Measurements from ENCODE around the gene TRMT2A.

The TRMT2A gene

GRCh38 chr22:20083157-20083890 lies 33.7 kb downstream of the TRMT2A start:
- H3K23ac ChIP-seq (ENCODE audit: low read length in 2 of 2) = peak overlapping the region in 1 of 2 experiments; percentile 79

GRCh38 chr22:20080776-20081654 lies 36.0 kb downstream of the TRMT2A start:
- Histone ChIP-seq H3K4ac (ENCODE audit: low read depth in 1 of 2, low read length in 2 of 2) (peak overlapping the region in 1 of 2 experiments; percentile 89), H3K27ac (ENCODE audit: low read length, poor library complexity, severe bottlenecking) (peak overlapping the region; percentile 88), H2BK15ac (ENCODE audit: low read depth, poor library complexity, severe bottlenecking) (no peak overlapping the region), H2BK5ac (ENCODE audit: low read depth, low read length, poor library complexity, severe bottlenecking) (no peak overlapping the region), H3K4me3 (ENCODE audit: insufficient read depth in 1 of 2, low read depth in 1 of 2, low read length in 2 of 2) (peak overlapping the region; percentile 74 to 92), H3K9me3 (ENCODE audit: control insufficient read depth, low read length) (no peaks in the 10 kb centered on the region), H4K8ac (ENCODE audit: low read length) (no peak overlapping the region), H2AFZ (ENCODE audit: low read depth, low read length) (no peak overlapping the region), H3K27me3 (ENCODE audit: control insufficient read depth in 1 of 2, insufficient read depth in 1 of 2, low read length in 2 of 2) (no peaks in the 10 kb centered on the region), H3K14ac (ENCODE audit: low read length in 2 of 2) (peak overlapping the region in 1 of 2 experiments; percentile 95), H3K36me3 (ENCODE audit: control insufficient read depth in 1 of 2, insufficient read depth in 2 of 2, low read depth in 1 of 2, low read length in 2 of 2) (peaks cover 8 to 17% of the 10 kb centered on the region in 2 experiments), H4K91ac (ENCODE audit: low read length) (no peak overlapping the region), H3K23ac (ENCODE audit: low read length in 2 of 2) (peak overlapping the region in 1 of 2 experiments; percentile 96), H2BK12ac (ENCODE audit: low read length in 2 of 2) (no peak overlapping the region), H3K18ac (ENCODE audit: low read depth in 1 of 2, low read length in 2 of 2) (peak overlapping the region; percentile 16 to 78), H3K4me2 (ENCODE audit: low read length, poor library complexity, severe bottlenecking) (peak overlapping the region; percentile 52), H3K79me1 (replicated peaks; ENCODE audit: low read length, poor library complexity, severe bottlenecking) (no peaks in the 10 kb centered on the region), H2BK120ac (ENCODE audit: low read depth, low read length) (no peak overlapping the region), H3K9ac (ENCODE audit: low read length) (peak overlapping the region; percentile 95), H3K4me1 (ENCODE audit: control insufficient read depth, insufficient read depth, low read depth, low read length) (peaks cover 27% of the 10 kb centered on the region), H2AK5ac (ENCODE audit: low read length, severe bottlenecking) (peak overlapping the region; percentile 72)
- DNase-seq = peak; percentile 83
- 8% methylated on average over 27 of the region's 27 CpGs for WGBS

More at GRCh38 chr22:20083157-20083890, 33.7 kb downstream of the TRMT2A start:
- no peak overlapping the region for H3K4me2 ChIP-seq (ENCODE audit: low read length, poor library complexity, severe bottlenecking)
- peak overlapping the region; percentile 54 for H3K9ac ChIP-seq (ENCODE audit: low read length)
- H4K8ac ChIP-seq (ENCODE audit: low read length) = no peak overlapping the region
- H3K27me3 ChIP-seq (ENCODE audit: control insufficient read depth in 1 of 2, insufficient read depth in 1 of 2, low read length in 2 of 2) = no peaks in the 10 kb centered on the region
- no peak overlapping the region for H3K27ac ChIP-seq (ENCODE audit: low read length, poor library complexity, severe bottlenecking)
- no peak overlapping the region for H2BK5ac ChIP-seq (ENCODE audit: low read depth, low read length, poor library complexity, severe bottlenecking)
- H2BK120ac ChIP-seq (ENCODE audit: low read depth, low read length) = no peak overlapping the region
- no peaks in the 10 kb centered on the region for H3K9me3 ChIP-seq (ENCODE audit: control insufficient read depth, low read length)
- peak overlapping the region in 1 of 2 experiments; percentile 68 for H3K14ac ChIP-seq (ENCODE audit: low read length in 2 of 2)
- no peak for DNase-seq
- H3K18ac ChIP-seq (ENCODE audit: low read depth in 1 of 2, low read length in 2 of 2) = no peak overlapping the region
- no peak overlapping the region for H2BK15ac ChIP-seq (ENCODE audit: low read depth, poor library complexity, severe bottlenecking)
- no peak overlapping the region for H2AFZ ChIP-seq (ENCODE audit: low read depth, low read length)
- H3K4ac ChIP-seq (ENCODE audit: low read depth in 1 of 2, low read length in 2 of 2) = no peak overlapping the region
- H3K4me1 ChIP-seq (ENCODE audit: control insufficient read depth, insufficient read depth, low read depth, low read length) = peaks cover 27% of the 10 kb centered on the region
- no peak overlapping the region for H3K4me3 ChIP-seq (ENCODE audit: insufficient read depth in 1 of 2, low read depth in 1 of 2, low read length in 2 of 2)
- H3K36me3 ChIP-seq (ENCODE audit: control insufficient read depth in 1 of 2, insufficient read depth in 2 of 2, low read depth in 1 of 2, low read length in 2 of 2) = peaks cover 31 to 40% of the 10 kb centered on the region in 2 experiments
- peaks cover 15% of the 10 kb centered on the region for H3K79me1 ChIP-seq (replicated peaks; ENCODE audit: low read length, poor library complexity, severe bottlenecking)
- WGBS = 93% methylated on average over 10 of the region's 10 CpGs
- no peak overlapping the region for H2BK12ac ChIP-seq (ENCODE audit: low read length in 2 of 2)
- H4K91ac ChIP-seq (ENCODE audit: low read length) = no peak overlapping the region
- H2AK5ac ChIP-seq (ENCODE audit: low read length, severe bottlenecking) = peak overlapping the region; percentile 1

DNA sequence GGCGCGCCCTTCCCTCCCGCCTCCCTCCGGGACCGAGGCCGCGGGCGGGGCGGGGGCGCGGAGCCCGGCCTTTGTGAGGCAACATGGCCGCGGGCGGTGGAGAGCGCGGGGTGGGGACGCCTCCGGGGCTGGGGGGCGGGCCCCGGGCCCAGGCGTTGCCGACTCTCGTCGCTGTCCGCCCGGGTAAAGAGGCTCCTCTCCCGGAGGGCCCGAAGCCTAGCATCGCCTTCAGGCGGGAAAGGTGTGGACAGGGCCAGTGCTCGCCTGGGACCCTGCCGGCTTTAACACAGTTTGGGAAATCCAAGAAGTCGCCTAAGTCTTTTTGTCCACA lies 36.6 kb downstream of the TRMT2A start:
- H3K14ac ChIP-seq (ENCODE audit: low read length in 2 of 2) = peak overlapping the region in 1 of 2 experiments; percentile 68
- 1% methylated on average over 31 of the region's 34 CpGs for WGBS

More for the DNA sequence above, 36.6 kb downstream of the TRMT2A start:
- Histone ChIP-seq H3K4me2 (ENCODE audit: low read length, poor library complexity, severe bottlenecking) (peak overlapping the region; percentile 52), H3K9me3 (ENCODE audit: control insufficient read depth, low read length) (no peaks in the 10 kb centered on the region), H3K9ac (ENCODE audit: low read length) (peak overlapping the region; percentile 95), H3K4me1 (ENCODE audit: control insufficient read depth, insufficient read depth, low read depth, low read length) (peaks cover 27% of the 10 kb centered on the region), H3K4me3 (ENCODE audit: insufficient read depth in 1 of 2, low read depth in 1 of 2, low read length in 2 of 2) (peak overlapping the region; percentile 74 to 92), H4K8ac (ENCODE audit: low read length) (no peak overlapping the region), H3K4ac (ENCODE audit: low read depth in 1 of 2, low read length in 2 of 2) (peak overlapping the region in 1 of 2 experiments; percentile 89), H2BK120ac (ENCODE audit: low read depth, low read length) (peak overlapping the region; percentile 71), H3K18ac (ENCODE audit: low read depth in 1 of 2, low read length in 2 of 2) (peak overlapping the region; percentile 16 to 78), H3K27me3 (ENCODE audit: control insufficient read depth in 1 of 2, insufficient read depth in 1 of 2, low read length in 2 of 2) (no peaks in the 10 kb centered on the region), H3K36me3 (ENCODE audit: control insufficient read depth in 1 of 2, insufficient read depth in 2 of 2, low read depth in 1 of 2, low read length in 2 of 2) (peaks cover 4 to 12% of the 10 kb centered on the region in 2 experiments), H3K27ac (ENCODE audit: low read length, poor library complexity, severe bottlenecking) (peak overlapping the region; percentile 88), H3K23ac (ENCODE audit: low read length in 2 of 2) (no peak overlapping the region), H3K79me1 (replicated peaks; ENCODE audit: low read length, poor library complexity, severe bottlenecking) (no peaks in the 10 kb centered on the region), H2BK12ac (ENCODE audit: low read length in 2 of 2) (no peak overlapping the region), H2BK5ac (ENCODE audit: low read depth, low read length, poor library complexity, severe bottlenecking) (peak overlapping the region; percentile 9), H4K91ac (ENCODE audit: low read length) (no peak overlapping the region), H2AFZ (ENCODE audit: low read depth, low read length) (no peak overlapping the region), H2AK5ac (ENCODE audit: low read length, severe bottlenecking) (peak overlapping the region; percentile 72), H2BK15ac (ENCODE audit: low read depth, poor library complexity, severe bottlenecking) (peak overlapping the region; percentile 88)
- peak; percentile 77 for DNase-seq

All from mesenchymal stem cell (in vitro differentiated cells and primary cell).